Activated T-helper 1 cell treated with Interleukin-2 at 50 U/mL for 16 hours (primary cell): ENCODE results near the gene AGR3.
"Not testable (repeated sequence)": the region's sequence is repeated elsewhere in the genome, so short reads cannot be mapped to it uniquely, and the experiment has no call there.

Source experiments
- DNase-seq: peaks from one replicate; pipeline ENCODE4 v3.0.0-alpha.2; 2020; ENCODE audit warnings: low read depth

AGR3 gene

DNA sequence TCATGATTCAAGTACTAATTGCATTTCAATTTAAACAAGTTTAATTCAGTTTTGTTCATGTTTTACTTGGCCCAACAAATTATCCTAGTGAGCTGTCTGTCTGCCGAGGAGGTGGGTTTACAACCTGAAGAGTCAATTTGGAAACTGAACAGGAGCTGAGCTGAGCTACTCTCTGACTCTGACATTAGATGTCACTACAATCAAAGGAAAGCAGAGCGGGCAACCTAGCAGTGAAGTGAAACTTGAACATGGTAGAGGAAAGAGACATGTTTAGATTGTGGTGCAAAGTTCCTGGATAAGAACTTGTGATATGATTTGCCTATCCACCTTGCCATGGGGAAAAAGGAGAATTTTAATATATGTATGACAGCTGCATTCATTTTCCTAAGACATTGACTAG, 9.6 kb upstream of the AGR3 start:
- no peak for DNase-seq

GRCh38 chr7:16889851-16890415, 8.2 kb upstream of the AGR3 start:
- no peak for DNase-seq

- no peak for DNase-seq
Observed at GRCh38 chr7:16889305-16889704, 7.5 kb upstream of the AGR3 start.

DNA sequence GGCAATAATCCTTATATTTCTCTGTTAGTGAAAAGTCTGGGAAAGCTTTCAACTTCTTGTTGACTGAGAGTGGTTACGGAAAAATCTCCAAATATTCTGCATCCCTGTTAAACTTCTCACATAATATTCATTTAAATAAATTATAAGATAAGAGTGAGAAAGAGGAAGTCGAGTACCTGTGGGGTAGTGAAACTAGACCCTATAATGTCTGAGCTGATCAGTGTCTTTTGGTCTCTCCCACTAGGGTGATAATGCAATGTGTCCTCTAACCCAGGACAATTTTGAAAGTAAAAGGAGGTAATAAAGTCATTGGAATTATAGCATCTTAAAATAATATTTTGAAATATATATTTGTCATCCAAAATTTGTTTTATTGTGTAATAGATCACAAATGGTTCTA, 2.1 kb upstream of the AGR3 start:
- no peak for DNase-seq

- no peak for DNase-seq
Observed at GRCh38 chr7:16880554-16880953, 1.2 kb downstream of the AGR3 start.

GRCh38 chr7:16879181-16879580, 2.6 kb downstream of the AGR3 start:
- no peak for DNase-seq

- DNase-seq = no peak
Observed at GRCh38 chr7:16875861-16876260, 5.9 kb downstream of the AGR3 start.

DNA sequence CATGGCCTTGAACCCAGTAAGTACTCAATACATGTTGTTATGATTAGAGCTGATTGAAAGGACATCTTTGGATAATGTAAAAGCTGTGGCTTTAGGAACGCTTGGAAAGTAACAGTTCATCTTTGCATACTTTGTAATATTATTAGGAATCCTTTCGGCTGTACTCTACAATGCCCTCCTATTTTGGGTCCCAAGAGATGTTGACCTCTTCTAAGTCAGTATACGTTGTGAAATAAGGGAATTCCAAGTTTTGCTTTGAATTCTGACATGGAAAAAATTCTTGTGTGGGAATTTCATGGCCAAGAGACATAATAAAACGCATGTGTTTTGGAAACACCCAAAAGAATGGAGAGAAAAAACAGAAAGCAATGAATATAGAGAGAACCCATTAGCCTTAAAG, 7.7 kb downstream of the AGR3 start:
- no peak for DNase-seq

DNA sequence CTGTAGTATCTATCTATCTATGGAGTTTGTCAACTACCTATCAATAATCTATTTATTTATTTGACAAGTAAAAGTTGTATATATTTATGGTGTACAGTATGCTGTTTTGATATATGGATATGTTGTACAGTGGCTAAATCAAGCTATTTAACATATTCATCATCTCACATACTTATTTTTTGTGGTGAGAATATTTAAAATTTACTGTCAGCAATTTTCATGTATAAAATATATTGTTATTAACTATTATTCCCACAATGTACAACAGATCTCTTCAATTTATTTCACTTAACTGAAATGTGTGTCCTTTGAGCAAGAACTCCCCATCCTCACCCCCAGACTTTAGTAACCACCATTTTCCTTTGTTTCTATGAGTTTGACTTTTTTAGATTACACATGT, 14.5 kb downstream of the AGR3 start:
- no peak for DNase-seq

- DNase-seq = not testable (repeated sequence)
Observed at GRCh38 chr7:16853189-16853588, 28.6 kb downstream of the AGR3 start.

DNA sequence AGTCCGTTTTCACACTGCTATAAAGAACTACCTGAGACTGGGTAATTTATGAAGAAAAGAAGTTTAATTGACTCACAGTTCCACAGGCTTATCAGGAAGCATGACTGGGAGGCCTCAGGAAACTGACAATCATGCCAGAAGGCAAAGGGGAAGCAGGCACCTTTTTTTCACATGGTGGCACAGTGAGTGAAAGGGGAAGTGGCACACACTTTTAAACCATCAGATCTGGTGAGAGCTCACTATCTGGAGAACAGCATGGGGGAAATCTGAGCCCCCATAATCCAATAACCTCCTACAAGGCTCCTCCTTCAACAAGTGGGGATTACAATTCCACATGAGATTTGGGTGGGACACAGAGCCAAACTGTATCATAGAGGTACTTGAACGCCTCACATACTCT, 30.0 kb downstream of the AGR3 start:
- no peak for DNase-seq

- DNase-seq = no peak
Observed at GRCh38 chr7:16850614-16851466, 30.9 kb downstream of the AGR3 start.

DNA sequence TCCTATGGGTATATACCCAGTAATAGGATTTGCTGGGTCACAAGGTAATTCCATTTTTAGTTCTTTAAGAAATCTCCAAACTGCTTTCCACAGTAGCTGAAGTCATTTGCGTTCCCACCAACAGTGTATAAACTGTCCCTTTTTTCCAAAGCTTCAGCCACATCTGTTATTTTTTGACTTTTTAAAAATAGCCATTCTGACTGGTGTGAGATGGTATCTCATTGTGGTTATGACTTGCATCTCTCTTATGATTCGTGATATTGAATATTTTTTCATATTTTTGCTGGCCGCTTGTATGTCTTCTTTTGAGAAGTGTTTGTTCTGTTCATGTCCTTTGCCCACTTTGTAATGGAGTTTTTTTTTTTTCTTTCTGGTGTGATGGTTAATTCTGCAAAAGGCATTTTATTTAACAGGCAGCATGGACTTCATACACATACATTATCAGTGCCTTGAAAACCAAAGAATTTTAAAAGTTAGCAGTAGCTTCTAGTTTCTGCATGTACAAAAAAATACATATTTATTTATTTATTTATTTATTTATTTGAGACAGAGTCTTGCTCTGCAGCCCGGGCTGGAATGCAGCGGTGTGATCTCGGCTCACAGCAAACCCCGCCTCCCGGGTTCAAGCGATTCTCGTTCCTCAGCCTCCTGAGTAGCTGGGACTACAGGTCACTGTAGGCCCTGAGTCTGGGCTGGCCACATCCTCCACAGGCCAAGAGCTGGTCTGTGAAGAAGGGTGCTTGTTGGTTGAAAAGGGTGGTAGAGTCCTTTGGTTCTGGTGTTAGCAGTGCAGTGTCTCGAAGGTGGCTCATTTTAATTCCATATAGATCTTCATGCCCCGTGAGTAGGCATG, 32.3 kb downstream of the AGR3 start:
- no peak for DNase-seq

GRCh38 chr7:16847381-16847860, 34.4 kb downstream of the AGR3 start:
- DNase-seq = no peak

GRCh38 chr7:16846601-16847165, 35.1 kb downstream of the AGR3 start:
- DNase-seq = no peak

- DNase-seq = no peak
Observed at GRCh38 chr7:16845746-16846145, 36.0 kb downstream of the AGR3 start.

DNA sequence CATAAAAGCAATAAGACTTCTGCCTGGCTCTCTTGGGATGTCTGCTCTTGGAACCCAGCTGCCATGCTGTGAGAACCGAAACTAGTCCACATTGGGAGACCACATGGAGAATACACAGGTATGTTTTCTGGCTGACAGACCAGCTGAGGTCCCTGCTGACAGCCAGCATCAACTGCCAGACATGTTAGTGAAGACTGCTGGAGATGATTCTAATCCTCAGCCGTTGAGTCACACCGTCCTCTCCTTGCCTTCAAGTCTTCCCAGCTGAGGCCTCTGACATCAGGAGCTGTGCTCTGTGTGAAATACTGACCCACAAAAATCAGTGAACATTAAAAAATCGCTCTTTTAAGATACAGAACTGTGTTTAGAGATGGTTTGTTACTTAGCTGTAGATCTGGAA, 40.1 kb downstream of the AGR3 start:
- no peak for DNase-seq

DNA sequence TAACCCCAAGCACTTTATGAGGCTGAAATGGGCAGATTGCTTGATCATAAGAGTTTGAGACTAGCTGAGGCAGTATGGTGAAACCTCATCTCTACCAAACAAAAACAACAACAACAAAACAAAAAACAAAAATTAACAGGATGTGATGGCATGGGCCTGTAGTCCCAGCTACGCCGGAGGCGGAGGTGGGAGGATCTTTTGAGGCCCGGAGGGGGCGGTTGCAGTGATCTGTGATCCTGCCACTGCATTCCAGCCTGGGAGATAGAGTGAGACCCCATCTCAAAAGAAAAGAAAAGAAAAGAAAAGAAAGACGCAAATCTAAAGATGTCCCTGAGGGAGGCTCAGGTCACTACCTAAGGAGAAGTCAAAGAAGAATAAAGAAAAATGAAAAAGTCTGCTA, 41.7 kb downstream of the AGR3 start:
- no peak for DNase-seq

GRCh38 chr7:16839646-16840045, 42.1 kb downstream of the AGR3 start:
- no peak for DNase-seq

- DNase-seq = no peak
Observed at GRCh38 chr7:16838891-16839290, 42.9 kb downstream of the AGR3 start.

GRCh38 chr7:16838386-16838785, 43.4 kb downstream of the AGR3 start:
- DNase-seq = no peak

- no peak for DNase-seq
Observed at GRCh38 chr7:16836481-16836880, 45.3 kb downstream of the AGR3 start.
